Measurements from ENCODE around the gene DDN. TPM values are rescaled to one million over a fixed set of nuclear protein-coding genes. Genes with fewer than 3 reads are reported as not detected.

Gene DDN
- total RNA-seq, result 0.16 and 0.23 TPM in 2 replicates

DNA sequence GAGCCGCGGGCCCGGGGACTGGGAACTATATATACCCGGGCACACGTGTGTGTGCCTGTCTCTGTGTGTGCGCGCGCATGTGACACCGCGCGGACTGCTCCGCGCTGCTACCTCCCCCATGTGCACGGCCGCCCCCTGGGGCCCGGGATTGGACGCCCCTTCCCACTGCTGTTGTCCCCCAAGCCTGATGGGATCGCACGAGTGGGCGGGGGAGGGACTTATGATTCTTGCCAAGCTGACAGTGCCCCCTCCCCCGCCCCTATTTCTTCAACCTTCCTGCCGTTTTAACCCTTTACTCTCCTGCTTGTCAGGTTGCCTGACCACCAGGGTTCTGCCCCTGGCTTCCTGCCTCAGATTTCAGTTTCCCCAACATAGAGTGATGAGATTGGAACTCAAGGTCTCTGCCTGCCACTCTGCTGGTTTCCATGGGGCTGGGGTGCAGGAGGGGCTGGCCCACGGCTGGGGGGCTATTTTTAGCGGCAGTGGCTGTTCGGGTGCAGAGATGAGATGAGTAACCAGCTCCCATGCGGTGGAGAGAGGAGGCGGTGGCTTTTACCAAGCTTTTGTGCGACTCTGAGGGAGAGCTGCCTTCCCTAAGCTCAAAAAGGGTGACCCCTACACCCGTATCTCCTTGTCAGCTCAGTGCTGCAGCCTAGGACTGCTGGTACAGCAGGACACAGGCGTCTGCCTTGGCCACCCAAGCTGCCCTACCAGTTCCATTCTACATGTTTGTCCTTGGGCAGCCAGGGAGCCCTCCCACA is at the start of gene DDN:
Gene DDN, minus strand, starts transcription at position 5 of the 761 bp plus-strand sequence. CDS start 88 bp downstream, outside the sequence.
- intact Hi-C loops (cut with micrococcal nuclease), result no loop called here

DNA sequence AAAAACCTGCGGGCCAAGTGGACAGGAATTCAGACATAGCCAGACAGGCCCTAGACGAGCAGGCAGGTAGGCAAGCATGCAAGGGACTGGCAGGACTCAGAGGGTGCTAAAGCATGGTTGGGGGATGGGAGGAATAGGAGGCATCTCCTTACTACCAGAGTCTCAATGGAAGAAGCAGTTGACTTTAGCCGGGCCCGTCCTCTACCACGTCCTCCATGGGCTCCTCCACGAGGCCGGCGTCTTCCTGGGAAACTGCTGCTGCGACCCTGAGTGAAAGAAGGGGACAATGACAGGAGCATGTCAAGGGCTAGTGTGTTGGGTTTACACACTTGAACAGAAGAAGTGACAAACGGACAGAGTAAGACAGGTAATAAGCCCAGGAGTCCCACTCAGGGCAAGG is 49.8 kb upstream of the DDN start:
- intact Hi-C loops (cut with micrococcal nuclease), result no loop called here

DNA sequence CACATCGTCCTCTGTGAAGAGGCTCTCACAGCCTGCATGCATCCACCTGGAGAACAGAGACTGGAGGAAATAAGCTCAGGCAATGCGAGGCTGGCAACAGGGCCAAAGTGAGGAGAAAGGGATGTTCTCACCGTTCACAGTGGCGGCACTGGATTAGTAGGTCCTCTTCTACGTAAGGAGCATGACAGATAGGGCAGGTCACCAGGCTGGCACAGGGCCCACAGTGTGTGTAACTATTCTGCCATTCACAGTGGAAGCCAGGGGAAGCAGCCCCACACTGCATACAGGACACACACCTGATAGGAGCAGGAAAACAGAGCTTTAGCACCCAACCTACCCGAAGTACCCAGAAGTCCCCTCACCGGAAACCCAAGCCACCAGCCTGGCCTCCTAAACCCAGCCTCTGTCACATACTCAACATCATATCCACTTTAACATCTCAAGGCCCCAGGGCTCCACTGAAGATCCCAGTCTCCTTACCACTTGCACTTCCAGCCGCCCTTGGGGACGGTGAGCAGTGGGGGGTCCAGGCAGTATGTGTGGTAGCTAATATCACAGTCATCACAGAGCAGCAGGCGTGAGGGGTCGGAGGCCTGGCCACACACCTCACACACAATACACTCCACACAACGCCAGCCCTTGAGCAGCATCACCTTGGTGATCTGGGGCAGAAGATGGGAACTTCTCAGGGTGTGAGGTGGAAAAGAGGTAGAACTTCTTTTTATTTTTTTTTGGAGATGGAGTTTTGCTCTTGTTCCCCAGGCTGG is 47.1 kb upstream of the DDN start:
- intact Hi-C loops (cut with micrococcal nuclease), result no loop called here

DNA sequence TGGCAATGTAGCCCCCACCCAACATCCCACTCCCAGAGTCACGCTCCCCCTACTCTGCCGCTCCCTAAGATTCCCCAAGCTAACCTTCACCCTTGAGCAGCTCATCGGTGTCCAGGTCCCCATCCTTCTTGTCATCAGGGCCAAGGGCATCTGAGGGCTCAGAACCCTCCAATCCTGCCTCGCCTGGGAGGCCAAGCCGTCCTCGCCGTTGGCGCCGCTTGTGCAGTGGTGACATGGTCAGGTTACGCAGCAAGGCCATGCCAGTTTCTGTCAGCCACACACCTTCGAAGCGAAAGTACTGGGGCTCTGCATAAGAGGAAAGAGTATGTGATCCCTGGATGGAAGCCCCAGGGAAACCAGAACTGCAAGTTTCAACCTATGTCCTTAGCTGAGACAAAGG is 45.5 kb upstream of the DDN start:
- intact Hi-C loops (cut with micrococcal nuclease), result no loop called here

DNA sequence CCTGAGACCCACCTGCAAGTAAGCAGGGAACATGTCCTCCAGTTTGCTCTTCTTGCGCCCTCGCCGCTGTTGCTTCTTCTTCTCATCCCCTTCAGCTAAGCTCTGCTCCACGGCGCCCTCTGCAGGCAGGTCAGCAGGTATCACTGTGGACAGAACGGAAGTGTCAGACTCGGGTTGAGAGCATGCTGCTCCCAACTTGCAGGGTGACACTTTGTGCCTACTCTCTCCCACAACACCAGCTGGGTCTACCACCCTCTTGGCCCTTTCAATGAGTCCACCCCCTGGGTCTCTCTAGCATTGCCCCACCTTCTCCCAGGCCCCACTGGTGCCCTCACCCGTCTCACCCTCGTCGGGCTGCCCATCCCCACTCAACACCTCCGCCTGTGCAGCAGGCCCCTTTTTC is 44.7 kb upstream of the DDN start:
- intact Hi-C loops (cut with micrococcal nuclease), result no loop called here

DNA sequence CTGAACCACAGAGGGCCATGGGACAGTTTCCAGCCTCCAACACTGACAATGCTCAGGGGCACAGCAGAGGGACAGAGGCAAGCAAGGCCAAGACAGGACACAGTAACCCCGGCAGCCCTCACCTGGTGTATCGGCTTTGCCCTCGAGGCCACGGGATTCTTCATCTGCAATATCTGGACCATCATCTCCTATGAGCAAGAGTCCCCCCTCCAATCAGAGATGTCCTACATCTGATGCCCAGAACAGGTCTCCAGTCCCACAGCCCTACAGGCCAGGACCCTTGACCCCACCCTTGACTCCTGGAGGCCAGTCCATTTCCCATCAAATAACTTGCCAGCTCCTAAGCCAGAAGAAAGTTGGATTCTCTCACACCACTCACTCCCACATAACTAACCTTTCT is 44.1 kb upstream of the DDN start:
- intact Hi-C loops (cut with micrococcal nuclease), result no loop called here

DNA sequence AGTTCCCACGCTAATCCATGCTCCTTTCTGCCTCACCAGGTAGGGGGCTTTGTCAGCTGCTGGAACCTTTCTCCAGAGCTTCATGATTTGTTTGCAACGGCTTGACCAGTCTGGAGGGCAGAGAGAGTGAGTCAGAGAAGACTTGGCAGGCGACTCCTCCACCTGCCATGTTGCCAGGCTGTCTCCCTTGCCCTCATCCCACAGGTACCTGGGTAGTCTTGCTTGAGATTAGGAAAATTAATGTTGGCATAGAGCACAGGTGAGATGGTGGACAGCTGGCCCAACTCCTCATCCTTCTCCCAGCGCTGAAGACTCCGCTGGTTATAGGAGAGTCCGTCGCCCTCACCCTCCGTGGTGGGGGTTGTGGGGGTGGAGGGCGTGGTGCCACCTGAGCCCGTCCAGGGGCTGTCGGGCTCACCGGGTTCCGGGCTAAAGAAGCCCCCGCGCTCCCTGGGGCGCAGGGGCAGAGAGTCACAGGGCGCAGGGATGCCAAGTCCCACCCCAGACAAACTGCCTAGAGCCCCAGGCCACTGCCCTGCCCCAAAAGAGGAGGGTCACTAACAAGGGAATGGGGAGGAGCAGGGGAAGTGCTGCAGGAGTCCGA is 42.8 kb upstream of the DDN start:
- intact Hi-C loops (cut with micrococcal nuclease), result no loop called here

DNA sequence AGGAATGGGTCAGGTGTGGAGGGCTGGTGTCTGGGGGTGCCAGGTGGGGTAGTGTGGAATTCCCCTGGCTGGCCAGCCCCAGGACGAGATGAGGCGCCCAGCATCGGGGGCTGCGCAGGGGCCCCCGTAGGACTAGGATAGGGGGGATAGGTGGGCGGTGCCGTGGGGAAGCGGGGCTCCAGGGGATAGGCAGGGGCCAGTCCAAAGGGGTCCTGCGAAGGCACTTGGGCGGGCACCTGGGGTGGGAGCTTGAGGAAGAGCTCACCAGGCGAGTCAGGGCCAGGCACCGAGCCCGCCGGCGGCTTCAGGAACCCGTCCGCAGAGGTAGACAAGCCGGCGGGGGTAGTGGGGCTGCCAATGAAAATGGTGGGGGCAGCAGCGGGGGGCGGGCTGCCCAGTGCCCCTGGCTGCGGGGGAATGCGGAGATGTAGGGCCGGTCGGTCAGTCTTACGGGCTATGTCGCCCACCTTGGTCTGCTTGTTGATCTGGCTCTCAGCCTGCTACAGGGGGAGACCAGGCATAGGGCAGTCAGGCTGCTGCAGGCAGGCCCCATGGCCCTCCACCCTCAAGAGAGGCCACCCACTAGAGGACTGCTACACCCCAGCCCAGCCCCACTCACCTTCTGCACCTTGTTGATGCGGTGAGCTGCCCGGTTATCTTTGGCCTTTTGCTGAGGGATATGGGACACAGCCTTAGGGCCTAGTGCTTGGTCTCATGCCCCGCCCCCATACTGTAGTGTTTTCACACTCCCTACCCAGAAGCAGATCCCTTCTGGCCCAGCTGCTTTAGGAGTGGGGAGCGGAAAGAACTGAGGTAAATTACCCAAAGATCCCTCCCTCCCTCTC is 42.1 kb upstream of the DDN start:
- intact Hi-C loops (cut with micrococcal nuclease), result no loop called here

DNA sequence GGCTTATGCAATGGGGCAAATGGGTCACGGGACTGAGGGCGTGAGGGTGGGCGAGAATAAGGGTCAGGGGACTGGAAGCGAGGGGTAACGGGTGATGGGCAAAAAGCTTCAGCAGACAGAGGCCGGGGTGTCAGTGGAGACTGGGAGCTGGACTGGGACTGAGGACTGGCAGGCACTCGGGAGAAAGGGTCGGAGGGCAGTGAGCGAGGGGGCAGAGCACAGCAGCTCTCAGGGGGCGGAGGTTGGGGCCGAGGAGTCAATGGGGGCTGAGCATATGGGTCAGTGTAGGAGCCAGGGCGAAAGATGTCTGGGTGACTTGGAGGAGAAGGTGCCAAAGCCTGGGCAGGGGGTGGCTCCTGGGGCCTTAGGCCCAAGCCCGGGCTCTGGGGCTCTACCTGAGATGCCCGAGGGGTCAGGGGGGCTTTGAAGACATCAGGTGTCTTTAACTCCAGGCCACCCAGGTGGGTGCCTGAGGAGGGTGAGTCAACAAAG is 41.2 kb upstream of the DDN start:
- intact Hi-C loops (cut with micrococcal nuclease), result no loop called here

DNA sequence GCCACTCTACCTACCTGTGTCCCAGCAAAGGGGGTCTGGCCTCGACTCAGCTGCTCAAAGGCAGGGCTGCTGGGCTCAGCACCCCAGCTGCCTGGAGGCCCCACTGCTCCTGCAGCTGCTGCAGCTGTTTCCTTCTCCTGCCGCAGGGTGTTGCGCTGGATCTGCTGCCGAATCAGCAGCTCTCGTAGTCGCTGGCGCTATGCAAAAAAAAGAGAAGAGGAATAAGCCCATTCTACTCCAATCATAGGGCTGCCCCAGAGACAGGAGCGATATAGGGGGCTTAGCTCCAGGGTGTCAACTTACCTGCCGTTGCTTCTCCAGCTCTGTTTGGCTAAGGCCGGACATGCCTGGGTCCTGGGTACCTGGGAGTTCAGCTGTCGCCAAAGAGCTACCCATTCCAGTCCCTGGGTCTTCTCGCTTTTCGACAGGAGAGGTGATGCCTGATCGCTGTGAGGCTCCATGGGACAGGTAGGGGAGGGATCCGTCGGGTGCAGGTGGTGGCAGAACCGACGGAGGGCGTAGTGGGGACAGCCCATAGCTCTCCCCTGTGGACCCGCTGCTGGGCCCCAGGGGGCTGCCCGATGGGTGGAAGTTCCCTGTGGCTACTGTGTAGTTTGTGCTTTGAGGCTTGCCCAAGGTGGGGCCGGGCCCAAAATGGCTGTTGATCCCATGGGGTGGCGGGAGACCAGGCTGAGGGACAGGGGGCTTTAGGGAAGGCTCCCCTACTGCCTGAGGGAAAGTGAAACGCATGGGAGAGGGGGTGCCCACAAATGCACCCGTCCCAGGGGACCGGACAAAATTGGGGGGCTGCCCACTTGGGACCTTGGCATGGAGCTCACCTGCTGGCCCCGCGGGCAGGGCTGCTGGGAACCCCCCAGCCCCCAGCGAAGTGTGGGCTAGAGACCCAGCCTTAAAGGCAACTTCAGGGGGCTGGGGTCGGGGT is 40.5 kb upstream of the DDN start:
- intact Hi-C loops (cut with micrococcal nuclease), result no loop called here

DNA sequence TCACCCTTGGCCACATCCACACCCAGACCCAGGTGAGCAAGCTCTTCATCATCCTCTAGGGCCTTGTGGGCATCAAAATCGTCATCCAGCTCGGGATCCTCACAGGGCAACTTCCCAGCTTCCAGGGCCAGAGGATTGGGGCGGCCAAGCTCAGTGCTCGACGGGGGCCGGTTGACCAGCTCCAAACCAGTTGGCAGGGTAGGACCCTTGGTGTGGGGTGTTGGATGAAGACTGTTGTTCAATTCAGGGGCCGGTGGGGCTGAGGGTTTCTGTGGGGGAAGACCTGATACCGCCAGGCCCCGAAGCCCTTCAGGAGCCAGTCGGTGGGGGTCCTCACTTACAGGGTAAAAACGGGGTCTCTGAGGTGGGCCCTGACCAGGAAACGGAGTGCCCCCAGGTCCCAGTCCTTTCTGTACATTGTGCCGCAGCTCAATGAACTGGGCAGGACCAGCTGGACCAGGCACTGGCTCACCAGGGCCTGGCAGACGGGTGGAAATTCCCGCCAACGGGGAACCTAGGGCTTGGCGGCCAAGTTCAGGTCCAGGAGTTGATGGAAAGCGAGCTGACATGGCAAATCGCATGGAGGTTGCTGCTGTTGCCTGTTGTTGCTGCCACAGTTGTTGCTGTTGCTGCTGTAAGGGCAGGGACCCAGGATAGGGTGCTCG is 39.2 kb upstream of the DDN start:
- intact Hi-C loops (cut with micrococcal nuclease), result no loop called here

DNA sequence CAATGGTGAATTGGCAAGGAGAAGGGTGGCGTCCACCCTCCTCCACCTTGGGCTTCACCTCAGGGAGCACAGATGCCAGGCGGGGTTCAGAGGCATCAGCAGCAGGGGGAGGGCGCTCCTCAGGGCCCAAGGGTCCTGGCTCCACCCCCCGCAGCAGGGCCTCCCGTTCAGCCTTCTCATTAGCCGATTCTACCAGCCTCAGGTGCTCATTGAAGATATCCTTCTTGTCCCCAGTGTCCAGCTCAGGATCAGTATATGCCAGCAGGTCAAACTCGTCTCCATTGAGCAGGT is 38.7 kb upstream of the DDN start:
- intact Hi-C loops (cut with micrococcal nuclease), result no loop called here

DNA sequence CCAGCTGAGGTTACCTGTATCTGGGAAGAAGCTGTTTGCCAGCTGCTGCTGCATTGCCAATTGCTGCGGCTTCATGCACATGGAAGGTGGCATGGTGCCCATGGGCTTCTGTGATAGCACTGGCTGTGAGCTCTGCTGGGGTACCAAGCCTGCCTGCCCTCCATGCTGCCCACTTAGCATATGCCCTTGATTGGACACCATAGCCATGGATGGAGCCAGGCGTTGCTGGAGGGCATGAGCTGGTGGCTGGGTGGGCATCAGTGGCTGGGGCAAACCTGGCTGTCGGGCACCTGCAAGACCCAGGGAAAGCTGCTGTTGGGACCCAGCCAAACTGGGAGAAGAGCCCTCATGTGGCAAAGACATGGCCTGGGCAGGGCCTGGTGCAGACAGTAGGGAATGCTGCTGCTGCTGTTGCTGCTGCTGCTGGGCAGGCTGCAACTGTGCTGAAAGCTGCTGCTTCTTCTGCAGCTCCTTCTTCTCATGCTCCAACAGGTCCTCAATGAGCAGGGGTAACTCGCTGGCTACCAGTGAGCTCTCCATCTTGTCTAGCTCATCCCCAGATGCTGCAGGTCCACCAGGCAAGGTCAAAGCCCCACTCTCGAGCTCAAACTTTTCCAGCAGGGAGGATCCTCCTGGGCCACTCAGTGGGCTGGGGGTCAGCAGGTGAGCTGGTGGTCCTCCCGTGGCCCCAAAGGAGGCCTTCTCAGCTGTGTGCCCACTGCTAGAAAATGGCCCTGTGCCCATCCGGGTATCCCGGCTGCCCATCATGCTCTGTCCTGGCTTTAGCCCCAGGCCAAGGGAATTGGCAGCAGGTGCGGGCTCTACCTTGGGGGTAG is 38.2 kb upstream of the DDN start:
- intact Hi-C loops (cut with micrococcal nuclease), result no loop called here

DNA sequence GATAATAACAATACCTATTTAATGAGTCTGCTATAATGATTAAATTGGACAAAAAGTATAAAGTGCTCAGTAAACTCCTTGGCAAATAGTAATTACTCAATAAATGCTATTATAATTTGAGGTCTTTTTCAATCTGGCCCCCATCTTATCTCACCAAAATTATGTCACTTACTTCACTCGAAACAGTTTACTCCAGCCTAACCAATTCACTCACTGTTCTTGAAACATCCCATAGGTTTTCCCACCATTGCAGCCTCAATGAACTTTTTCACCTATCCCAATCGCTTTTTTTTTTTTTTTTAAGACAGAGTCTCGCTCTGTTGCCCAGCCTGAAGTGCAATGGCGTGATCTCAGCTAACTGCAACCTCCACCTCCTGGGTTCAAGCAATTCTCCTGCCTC is 36.9 kb upstream of the DDN start:
- intact Hi-C loops (cut with micrococcal nuclease), result no loop called here

DNA sequence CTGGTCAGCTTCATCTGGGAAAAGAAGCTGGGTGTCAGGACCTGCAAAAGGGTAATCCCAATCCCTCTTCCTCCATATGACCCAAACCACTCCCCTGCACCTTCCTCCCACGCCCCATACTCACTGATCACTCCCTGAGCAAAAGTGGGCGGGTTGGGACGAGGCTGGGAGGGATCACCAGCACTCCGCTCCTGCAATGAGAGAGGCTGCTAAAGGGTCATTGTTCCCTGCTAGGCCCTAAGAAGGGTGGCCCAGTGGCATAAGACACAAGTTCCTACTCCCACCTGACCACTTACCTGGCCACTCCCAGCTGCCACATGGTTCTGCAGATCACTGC is 35.1 kb upstream of the DDN start:
- intact Hi-C loops (cut with micrococcal nuclease), result no loop called here

DNA sequence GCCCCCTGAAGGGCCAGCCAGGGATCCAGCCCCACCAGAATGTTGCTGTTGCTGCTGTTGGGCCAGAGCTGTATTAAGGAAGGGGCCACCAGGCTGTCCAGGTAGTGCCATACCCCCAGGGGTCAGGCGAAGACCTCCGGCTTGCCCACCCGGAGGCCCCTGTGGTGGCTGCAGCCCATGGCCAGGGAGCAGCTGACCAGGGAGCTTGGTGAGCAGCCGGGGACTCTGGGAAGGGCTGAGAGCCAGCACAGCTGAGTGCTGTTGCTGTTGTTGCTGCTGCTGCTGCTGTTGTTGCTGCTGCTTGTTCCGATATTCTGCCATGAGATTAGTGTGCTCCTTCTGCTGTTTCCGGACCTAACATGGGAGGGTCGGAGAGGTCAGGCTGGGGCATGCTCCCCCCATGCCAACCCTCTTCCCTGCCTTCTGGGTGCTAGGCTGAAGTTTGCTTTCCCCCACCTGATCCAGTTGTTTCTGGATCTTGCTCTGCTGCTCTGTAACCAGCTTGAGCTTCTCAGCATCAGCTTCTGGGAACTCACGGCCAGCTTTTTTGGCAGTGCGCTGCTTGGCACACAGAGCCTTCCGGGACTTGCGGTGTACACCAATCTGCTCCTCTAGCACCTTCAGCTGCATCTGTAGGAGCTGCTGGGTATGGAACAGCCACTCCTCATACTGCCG is 34.6 kb upstream of the DDN start:
- intact Hi-C loops (cut with micrococcal nuclease), result no loop called here

DNA sequence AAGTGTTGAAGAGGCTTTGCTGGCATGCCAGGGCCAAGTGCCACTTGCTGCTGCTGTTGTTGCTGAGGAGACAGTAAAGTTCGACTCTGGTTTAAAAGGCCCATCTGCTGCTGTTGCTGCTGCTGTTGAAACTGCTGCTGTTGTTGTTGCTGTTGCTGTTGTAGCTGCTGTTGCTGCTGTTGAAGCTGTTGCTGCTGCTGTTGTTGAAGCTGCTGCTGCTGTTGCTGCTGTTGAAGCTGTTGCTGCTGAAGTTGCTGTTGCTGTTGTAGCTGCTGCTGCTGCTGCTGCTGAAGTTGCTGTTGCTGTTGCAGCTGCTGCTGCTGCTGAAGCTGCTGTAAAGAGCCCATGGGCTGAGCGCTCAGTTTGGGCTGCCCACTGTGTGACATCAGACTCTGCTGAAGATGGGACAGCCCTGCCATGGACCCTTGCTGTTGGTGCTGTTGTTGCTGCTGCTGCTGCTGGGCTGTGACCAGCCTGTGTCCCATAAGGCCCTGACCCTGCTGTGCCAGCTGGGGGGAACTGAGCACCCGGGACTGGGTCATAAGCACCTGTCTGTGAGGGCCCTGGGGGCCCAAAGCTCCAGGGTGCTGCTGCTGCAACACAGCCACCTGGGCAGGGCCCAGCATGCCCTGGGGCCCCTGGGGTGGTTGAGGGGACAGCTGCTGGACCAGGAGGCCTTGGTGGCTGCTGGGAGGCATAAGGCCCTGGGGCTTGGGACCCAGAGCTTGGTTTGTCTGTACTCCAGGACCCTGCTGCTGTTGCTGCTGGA is 33.7 kb upstream of the DDN start:
- intact Hi-C loops (cut with micrococcal nuclease), result no loop called here

DNA sequence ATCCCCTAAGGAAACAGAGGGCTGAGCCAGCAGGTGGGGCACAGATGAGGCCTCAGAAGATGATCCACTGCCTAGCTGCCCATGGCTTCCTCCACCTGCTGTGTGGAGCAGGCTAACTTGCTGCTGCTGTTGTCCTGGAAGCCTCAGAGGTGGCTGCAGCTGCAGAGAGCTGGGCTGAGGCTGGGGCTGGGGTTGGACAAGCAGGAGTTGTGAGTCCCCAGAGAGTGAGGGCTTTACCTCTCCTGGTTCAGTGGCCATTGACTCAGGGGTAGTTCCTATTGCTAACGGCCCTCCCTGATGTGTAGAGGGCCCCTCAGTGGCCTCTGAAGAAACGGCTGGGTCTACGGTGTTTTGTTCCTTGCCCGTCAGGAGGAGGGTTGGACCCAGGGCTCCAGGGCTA is 33.1 kb upstream of the DDN start:
- intact Hi-C loops (cut with micrococcal nuclease), result no loop called here

All from T-helper 2 cell treated with Interferon-gamma antibody and Interleukin-4, amounts not matched to agents 100 ng/mL and 5 ng/mL, for 36 hours (primary cell).